GM21360 (cell line): Measurements from ENCODE around the gene MZT2B.
"Not testable (repeated sequence)": the region's sequence is repeated elsewhere in the genome, so short reads cannot be mapped to it uniquely, and the experiment has no call there.

Source experiments
- ATAC-seq: cut with Tn5 transposase; IDR thresholded peaks from one replicate; pipeline ENCODE4 v1.9.1; 2021; ENCODE audit warnings: mild to moderate bottlenecking, moderate library complexity; ENCODE audit not compliant: unreplicated experiment

MZT2B gene

GRCh38 chr2:130202518-130202917, 20.5 kb downstream of the MZT2B start:
- ATAC-seq = not testable (repeated sequence)

DNA sequence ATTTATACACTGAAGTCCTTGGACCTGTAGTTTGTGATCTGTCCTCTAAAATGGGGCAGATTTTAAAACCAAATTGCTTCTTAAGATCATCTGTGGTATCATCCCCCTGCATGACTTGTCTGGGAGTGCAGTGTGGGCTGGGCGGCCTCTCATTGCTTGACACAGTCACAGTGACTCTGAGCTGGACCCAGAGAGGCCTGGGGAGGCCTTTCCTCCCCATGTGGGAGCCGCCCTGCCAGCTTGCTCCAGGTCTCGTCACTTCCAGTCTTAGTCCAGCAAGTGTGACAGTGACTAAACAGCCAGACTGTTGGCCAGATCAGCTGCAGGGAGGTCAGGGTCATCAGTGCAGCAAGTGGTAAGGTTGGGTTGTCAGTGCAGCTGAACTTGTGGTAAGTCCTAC, 21.1 kb downstream of the MZT2B start:
- ATAC-seq = not testable (repeated sequence)

DNA sequence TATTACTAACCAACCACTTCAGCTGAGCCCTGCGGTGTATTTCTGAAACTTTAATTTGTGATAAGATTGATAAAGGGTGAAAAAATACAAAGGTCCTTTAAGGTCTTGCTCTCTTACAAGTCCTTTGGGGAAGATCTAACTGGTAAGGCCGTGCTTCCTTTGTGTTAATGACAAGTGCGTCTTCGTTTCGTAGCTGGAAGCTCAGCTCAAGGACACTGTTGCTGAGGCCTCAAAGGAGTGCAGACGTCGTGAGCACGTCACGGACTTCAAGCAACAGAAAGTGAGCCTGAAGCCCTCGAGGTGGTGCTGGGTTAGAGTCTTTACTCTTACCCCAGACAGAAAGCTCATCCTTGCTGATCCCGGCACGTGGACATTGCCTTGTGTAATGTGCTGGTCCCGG, 25.0 kb downstream of the MZT2B start:
- ATAC-seq = not testable (repeated sequence)

DNA sequence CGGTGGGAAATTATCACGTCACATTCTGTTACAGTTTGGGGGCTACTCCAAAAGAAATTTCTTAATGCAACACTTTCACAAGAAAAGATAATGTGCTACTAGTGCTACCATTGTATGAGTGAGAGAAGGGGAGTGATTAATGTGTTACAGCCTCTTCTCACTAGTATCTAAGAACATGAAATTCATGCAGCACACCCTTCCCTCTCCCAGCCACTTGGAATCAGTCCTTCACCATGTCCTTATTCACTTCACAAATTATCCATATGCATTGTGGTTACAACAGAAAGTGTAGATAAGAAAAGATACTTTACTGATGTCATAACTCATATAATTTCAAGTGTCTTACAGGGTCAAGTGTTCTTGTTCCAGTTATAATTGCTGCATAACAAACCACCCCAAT, 37.1 kb downstream of the MZT2B start:
- not testable (repeated sequence) for ATAC-seq

GRCh38 chr2:130220505-130220904, 38.4 kb downstream of the MZT2B start:
- not testable (repeated sequence) for ATAC-seq

DNA sequence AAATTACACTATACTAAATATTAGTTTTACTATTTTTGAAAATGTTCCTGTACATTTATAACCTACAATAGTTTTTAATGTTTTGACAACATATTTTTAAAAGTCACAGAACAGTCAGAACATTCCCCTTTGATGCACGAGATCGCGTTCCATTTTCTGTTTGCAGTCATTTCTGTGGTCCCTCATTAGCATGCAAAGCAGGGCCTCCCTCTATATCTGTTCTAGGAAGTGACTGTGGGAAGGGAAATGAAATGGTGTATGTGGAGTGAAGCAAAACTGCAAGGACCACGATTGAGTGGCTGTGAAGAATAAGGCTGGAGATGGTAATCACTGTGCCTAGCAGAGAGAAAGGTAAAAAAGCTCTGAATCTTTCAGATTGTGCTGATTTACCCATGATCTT, 40.5 kb downstream of the MZT2B start:
- ATAC-seq = peak; percentile 94

DNA sequence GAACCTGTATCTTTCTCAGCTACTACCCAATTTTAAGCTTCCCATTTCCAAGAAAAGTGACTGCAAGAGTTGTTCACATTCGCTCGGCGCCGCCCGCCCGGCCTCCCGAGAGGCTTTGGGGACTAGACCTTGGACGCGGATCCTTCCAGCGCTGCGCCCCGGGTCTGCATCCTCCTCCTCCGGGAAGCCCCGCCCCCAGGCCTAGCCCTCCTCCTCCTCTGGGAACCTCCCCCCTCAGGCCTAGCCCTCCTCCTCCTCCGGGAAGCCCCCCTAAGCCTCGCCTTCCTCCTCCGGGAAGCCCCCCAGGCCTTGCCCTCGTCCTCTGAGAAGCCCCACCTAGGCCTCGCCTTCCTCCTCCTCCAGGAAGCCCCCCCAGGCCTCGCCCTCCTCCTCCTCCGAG, 45.9 kb downstream of the MZT2B start:
- not testable (repeated sequence) for ATAC-seq

DNA sequence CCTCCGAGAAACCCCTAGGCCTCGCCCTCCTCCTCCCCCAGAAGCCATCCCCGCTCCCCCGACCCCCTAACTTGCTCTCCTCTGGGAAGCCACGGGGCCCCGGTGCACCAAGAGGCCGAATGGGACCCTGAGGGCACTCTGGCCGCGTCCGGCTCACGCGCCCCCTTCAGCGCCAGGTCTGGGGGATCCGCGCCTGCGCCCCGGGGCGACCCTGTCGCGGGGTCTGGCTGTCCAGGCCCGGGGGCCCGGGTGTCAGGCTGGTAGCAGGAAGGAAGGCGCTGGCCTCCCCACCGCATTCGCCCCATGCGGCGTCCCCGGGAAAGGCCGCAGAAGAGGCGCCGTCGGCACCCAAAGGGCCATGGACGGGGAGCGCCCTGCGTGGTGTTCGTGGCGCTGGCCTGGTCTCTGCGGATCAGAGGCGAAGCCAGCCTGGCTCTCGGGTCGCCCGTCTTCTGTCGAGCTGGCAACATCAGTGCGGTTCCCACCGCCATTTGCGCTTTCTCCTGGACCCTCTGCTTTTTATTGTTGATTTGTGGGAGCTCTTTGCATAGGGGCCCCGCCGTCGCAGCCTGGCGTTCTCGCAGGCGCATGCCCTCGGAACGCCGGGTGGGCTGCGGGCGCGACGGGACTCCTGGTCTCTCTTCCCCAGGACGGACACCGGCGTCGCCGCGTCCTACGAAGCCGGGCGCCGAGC, 46.6 kb downstream of the MZT2B start:
- not testable (repeated sequence) for ATAC-seq

GRCh38 chr2:130229161-130229510, 47.1 kb downstream of the MZT2B start:
- ATAC-seq = not testable (repeated sequence)

DNA sequence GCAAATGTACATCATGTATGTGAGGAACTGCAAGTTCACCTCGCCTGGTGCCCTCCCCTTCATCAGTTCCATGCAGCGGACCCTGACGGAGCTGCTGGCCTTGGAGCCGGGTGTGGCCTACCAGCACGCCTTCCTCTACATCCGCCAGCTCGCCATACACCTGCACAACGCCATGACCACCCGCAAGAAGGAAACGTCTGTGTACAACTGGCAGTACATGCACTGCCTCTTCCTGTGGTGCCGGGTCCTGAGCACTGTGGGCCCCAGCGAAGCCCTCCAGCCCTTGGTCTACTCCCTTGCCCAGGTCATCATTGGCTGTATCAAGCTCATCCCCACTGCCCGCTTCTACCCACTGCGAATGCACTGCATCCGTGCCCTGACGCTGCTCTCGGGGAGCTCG, 48.3 kb downstream of the MZT2B start:
- not testable (repeated sequence) for ATAC-seq

- ATAC-seq = not testable (repeated sequence)
Observed at GRCh38 chr2:130230907-130231306, 48.8 kb downstream of the MZT2B start.

DNA sequence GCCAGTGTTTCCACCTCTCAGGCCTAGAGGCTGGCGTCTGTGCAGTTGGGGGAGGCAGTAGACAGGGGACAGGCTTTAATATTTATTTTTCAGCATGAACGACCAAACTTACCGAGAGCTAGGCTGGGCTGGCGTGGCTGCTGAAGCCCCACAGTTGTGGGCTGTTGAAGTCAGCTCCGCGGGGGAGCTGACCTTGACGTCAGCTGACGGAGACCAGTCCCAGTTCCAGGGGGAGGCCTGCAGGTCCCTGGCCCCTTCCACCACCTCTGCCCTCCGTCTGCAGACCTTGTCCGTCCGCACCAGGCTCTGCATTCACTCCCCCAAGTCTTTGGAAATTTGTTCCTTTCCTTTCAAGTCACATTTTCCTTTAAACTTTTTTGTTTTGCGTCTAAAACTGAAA, 49.6 kb downstream of the MZT2B start:
- no peak for ATAC-seq

GRCh38 chr2:130233066-130233465, 51.0 kb downstream of the MZT2B start:
- ATAC-seq = not testable (repeated sequence)

DNA sequence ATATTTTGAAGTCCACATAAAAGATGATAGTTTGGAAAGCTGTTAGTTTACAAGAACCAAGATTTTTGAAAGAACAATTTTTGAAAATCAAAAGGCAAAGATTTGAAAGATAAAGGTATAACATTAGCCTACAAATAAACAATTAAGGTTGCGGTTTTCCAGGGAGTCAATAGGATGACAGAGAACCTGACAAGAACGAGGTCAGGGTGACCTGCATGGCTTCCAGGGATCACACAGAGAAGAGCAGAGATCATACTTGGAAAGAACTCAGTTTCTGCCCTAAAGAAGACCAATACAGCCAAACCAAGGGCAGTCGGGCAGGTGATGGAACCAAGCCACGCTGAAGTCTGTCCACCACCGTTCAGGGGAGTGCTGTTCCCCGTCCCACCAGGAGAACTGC, 57.5 kb downstream of the MZT2B start:
- not testable (repeated sequence) for ATAC-seq
